HG03575 (cell line): ENCODE data around the gene CLCN1.
A peak's percentile ranks its signal among the peaks of the same experiment; 100 is the strongest.

Source experiments
- ATAC-seq: cut with Tn5 transposase; IDR thresholded peaks from one replicate; pipeline ENCODE4 v1.9.1; 2021; ENCODE audit not compliant: unreplicated experiment, insufficient number of reproducible peaks, low FRiP score; ENCODE audit errors: extremely low read depth

Gene CLCN1

GRCh38 chr7:143315776-143316175, at the start of gene CLCN1:
TSS of gene CLCN1 (plus strand) at chr7:143316111. CDS start at chr7:143316213, 102 bp downstream.
- ATAC-seq: no peak

- no peak for ATAC-seq
Observed at GRCh38 chr7:143269251-143269650, 46.7 kb upstream of the CLCN1 start.

- ATAC-seq: no peak
Observed at GRCh38 chr7:143271240-143271639, 44.7 kb upstream of the CLCN1 start.

- no peak for ATAC-seq
Observed at GRCh38 chr7:143272871-143273270, 43.0 kb upstream of the CLCN1 start.

- no peak for ATAC-seq
Observed at GRCh38 chr7:143279186-143280098, 36.5 kb upstream of the CLCN1 start.

GRCh38 chr7:143280160-143280559, 35.8 kb upstream of the CLCN1 start:
- no peak for ATAC-seq

GRCh38 chr7:143280566-143280965, 35.3 kb upstream of the CLCN1 start:
- ATAC-seq: no peak

GRCh38 chr7:143281529-143281928, 34.4 kb upstream of the CLCN1 start:
- ATAC-seq: no peak

GRCh38 chr7:143282124-143282523, 33.8 kb upstream of the CLCN1 start:
- ATAC-seq: no peak

GRCh38 chr7:143283381-143283780, 32.5 kb upstream of the CLCN1 start:
- no peak for ATAC-seq

GRCh38 chr7:143284591-143285469, 31.1 kb upstream of the CLCN1 start, which contains the start of gene TMEM139:
TSS of gene TMEM139 (plus strand) at chr7:143284958. CDS start at chr7:143285958, 1,000 bp downstream.
- no peak for ATAC-seq

GRCh38 chr7:143285470-143285778, 30.5 kb upstream of the CLCN1 start:
- no peak for ATAC-seq

- no peak for ATAC-seq
Observed at GRCh38 chr7:143285806-143286521, 29.9 kb upstream of the CLCN1 start.

GRCh38 chr7:143286522-143286890, 29.4 kb upstream of the CLCN1 start:
- ATAC-seq: no peak

- ATAC-seq: no peak
Observed at GRCh38 chr7:143287339-143287934, 28.5 kb upstream of the CLCN1 start.

- ATAC-seq: peak; percentile 50
Observed at GRCh38 chr7:143287935-143288826, 27.7 kb upstream of the CLCN1 start, which contains the start of gene CASP2. TSS of gene CASP2 (plus strand) at chr7:143288351. CDS start at chr7:143288456, 105 bp downstream.

GRCh38 chr7:143288836-143289235, 27.1 kb upstream of the CLCN1 start:
- ATAC-seq: peak; percentile 2

GRCh38 chr7:143289421-143289820, 26.5 kb upstream of the CLCN1 start:
- ATAC-seq: no peak
